ENCODE results near the gene TTC6. TPM values are rescaled to one million over a fixed set of nuclear protein-coding genes. Genes with fewer than 3 reads are reported as not detected.

The TTC6 gene
- total RNA-seq, 1 donor from 2014 or later = not detected

DNA sequence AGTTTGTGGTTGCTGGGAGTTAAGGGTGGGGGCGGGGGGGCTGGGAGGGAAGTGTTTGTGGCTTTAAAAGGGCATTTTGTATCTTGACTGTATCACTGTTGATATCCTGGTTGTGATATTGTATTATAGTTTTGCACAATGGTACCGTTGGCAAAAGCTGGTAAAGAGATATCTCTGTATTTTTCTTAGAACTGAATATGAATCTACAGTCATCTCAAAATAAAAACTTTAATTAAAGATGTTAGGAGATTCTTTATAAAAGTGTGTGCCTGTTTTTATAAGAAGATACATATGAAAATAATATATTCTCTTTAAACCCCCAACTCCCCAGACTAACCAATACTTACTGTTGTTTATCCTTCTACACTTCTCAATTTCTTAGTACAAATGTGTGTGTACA, 43.2 kb downstream of the TTC6 start:
- no peaks in the 10 kb centered on the region for H3K9me3 Mint-ChIP-seq (ENCODE audit: low read depth)
- DNase-seq (ENCODE audit: low spot score) = no peak
- TF ChIP-seq, protein P1, sequence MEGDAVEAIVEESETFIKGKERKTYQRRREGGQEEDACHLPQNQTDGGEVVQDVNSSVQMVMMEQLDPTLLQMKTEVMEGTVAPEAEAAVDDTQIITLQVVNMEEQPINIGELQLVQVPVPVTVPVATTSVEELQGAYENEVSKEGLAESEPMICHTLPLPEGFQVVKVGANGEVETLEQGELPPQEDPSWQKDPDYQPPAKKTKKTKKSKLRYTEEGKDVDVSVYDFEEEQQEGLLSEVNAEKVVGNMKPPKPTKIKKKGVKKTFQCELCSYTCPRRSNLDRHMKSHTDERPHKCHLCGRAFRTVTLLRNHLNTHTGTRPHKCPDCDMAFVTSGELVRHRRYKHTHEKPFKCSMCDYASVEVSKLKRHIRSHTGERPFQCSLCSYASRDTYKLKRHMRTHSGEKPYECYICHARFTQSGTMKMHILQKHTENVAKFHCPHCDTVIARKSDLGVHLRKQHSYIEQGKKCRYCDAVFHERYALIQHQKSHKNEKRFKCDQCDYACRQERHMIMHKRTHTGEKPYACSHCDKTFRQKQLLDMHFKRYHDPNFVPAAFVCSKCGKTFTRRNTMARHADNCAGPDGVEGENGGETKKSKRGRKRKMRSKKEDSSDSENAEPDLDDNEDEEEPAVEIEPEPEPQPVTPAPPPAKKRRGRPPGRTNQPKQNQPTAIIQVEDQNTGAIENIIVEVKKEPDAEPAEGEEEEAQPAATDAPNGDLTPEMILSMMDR (IDR thresholded peaks at IDR 0.05) = no peak
- no peak overlapping the region for H3K27ac Mint-ChIP-seq (ENCODE audit: unreplicated experiment)
- H3K36me3 Mint-ChIP-seq (ENCODE audit: low read depth) = no peaks in the 10 kb centered on the region
- H3K4me1 Mint-ChIP-seq (ENCODE audit: low read depth) = no peaks in the 10 kb centered on the region
- H3K27me3 Mint-ChIP-seq (ENCODE audit: low read depth) = peaks cover 26% of the 10 kb centered on the region
- H3K4me3 Mint-ChIP-seq (ENCODE audit: unreplicated experiment) = no peak overlapping the region

DNA sequence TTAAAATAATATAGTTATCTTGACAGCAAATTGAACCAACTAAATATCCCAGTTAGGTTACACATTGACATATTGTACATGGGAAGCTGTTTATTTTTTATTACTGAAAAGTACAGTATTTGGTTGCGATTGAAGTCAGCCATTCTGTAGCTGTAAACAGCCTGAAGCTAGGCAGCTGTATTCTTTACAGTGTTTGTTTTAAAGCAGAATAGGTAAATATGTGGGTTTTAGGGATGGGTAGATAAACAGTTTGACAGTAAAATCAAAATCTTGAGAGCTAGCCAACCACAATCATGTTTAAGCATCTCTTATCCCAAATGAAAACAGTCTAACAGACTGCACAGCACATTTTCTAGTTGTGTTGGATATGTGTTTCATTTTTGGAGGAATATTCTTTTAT, 45.7 kb downstream of the TTC6 start:
- no peak overlapping the region for H3K27ac Mint-ChIP-seq (ENCODE audit: unreplicated experiment)

DNA sequence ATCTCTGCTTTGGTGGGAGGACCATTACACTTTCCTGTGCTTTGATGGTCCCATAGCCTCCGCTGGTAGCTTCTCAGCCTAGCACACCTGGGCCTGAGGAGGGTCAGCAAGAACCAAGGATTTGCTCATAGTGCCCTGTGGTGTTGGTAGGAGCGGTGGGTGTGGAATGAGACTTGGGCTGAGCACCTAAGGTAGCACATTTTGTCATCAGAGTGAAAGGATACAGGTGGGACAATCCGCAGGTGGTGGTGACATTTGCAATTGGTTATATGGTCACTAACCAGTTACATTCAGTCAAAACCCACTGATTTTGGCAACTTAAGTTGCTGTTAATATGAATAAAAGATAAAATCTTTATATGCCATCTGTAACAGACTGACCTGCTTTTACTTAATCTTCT, 46.7 kb downstream of the TTC6 start:
- no peak for DNase-seq (ENCODE audit: low spot score)
- Mint-ChIP-seq H3K4me1 (ENCODE audit: low read depth) (no peaks in the 10 kb centered on the region), H3K36me3 (ENCODE audit: low read depth) (no peaks in the 10 kb centered on the region), H3K4me3 (ENCODE audit: unreplicated experiment) (no peak overlapping the region), H3K27me3 (ENCODE audit: low read depth) (peaks cover 13% of the 10 kb centered on the region), H3K9me3 (ENCODE audit: low read depth) (no peaks in the 10 kb centered on the region), H3K27ac (ENCODE audit: unreplicated experiment) (no peak overlapping the region)
- TF ChIP-seq, protein P1 (IDR thresholded peaks at IDR 0.05) = no peak

More for the DNA sequence above, 45.7 kb downstream of the TTC6 start:
- H3K4me1 Mint-ChIP-seq (ENCODE audit: low read depth) = no peaks in the 10 kb centered on the region
- H3K36me3 Mint-ChIP-seq (ENCODE audit: low read depth) = no peaks in the 10 kb centered on the region
- no peak overlapping the region for H3K4me3 Mint-ChIP-seq (ENCODE audit: unreplicated experiment)
- no peaks in the 10 kb centered on the region for H3K9me3 Mint-ChIP-seq (ENCODE audit: low read depth)
- no peak for DNase-seq (ENCODE audit: low spot score)
- TF ChIP-seq, protein P1 (IDR thresholded peaks at IDR 0.05) = no peak
- peaks cover 20% of the 10 kb centered on the region for H3K27me3 Mint-ChIP-seq (ENCODE audit: low read depth)

DNA sequence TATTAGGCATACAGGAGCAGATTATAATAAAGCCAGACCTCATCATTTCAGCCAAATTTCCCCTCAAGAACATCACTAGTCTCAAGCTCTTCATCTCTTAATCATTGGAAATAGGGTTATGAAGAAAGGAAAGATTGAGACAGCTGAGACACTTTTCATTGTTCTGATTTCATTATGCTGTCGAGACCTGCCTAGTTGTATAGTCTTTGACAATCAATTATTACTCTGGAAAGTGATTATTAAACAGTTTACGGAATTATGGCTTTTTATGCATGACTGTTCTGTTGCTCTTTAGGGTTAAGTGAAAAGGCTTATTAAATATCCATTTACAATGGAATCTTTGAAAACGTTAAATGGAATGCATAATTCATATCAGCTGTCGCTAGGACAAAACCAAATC, 48.3 kb downstream of the TTC6 start:
- Mint-ChIP-seq H3K4me1 (ENCODE audit: low read depth) (no peaks in the 10 kb centered on the region), H3K36me3 (ENCODE audit: low read depth) (no peaks in the 10 kb centered on the region), H3K4me3 (ENCODE audit: unreplicated experiment) (no peak overlapping the region), H3K27ac (ENCODE audit: unreplicated experiment) (no peak overlapping the region), H3K27me3 (ENCODE audit: low read depth) (peaks cover 9% of the 10 kb centered on the region), H3K9me3 (ENCODE audit: low read depth) (no peaks in the 10 kb centered on the region)
- DNase-seq (ENCODE audit: low spot score) = no peak
- TF ChIP-seq, protein P1 (IDR thresholded peaks at IDR 0.05) = no peak

Other genes starting within 250 kb of the TTC6 start
- gene FOXA1, start 380 bp upstream of the TTC6 start, total RNA-seq = not detected in 3 replicates

All from chondrocyte (in vitro differentiated cells).